ENCODE data around the gene SPG7.

Gene SPG7

GRCh38 chr16:89564476-89565255 lies 56.5 kb downstream of the SPG7 start:
- Histone ChIP-seq H3K4me2 (ENCODE audit: insufficient read depth, low read length) (no peak overlapping the region; the same call in 1 of the 2 replicates), H4K20me1 (ENCODE audit: insufficient read depth, low read length) (peaks cover 69% of the 10 kb centered on the region), H3K9ac (ENCODE audit: low read depth, low read length) (no peak overlapping the region), H3K4me3 (ENCODE audit: low read depth in 1 of 2, low read length in 2 of 2) (no peak overlapping the region), H3K9me3 (ENCODE audit: insufficient read depth, low read length, severe bottlenecking) (no peaks in the 10 kb centered on the region), H3K4me1 (ENCODE audit: insufficient read depth, low read length) (peaks cover 30% of the 10 kb centered on the region), H3K36me3 (ENCODE audit: insufficient read depth, low read length) (peaks cover 50% of the 10 kb centered on the region), H3K79me2 (ENCODE audit: insufficient read depth, low read length) (peaks cover 42% of the 10 kb centered on the region), H3K27ac (ENCODE audit: low read length) (0 out of 2 replicates have a peak overlapping the region, but pooled peaks have one; percentile 24), H2AFZ (ENCODE audit: low read depth, low read length) (no peak overlapping the region), H3K27me3 (ENCODE audit: insufficient read depth, low read length, poor library complexity) (no peaks in the 10 kb centered on the region)
- no peak for TF ChIP-seq CTCF (IDR thresholded peaks at IDR 0.05; ENCODE audit: borderline replicate concordance, extremely low read depth, low read length, poor library complexity, severe bottlenecking)
- no peak for TF ChIP-seq EZH2 (IDR thresholded peaks at IDR 0.05; ENCODE audit: borderline replicate concordance, low read depth, low read length, severe bottlenecking)
- ATAC-seq (ENCODE audit: insufficient read depth, low read depth) (0 out of 3 replicates have a peak, but pooled peaks have one; percentile 1), DNase-seq (peak; percentile 27)

- Histone ChIP-seq H3K27ac (ENCODE audit: low read length) (no peak overlapping the region), H3K9ac (ENCODE audit: low read depth, low read length) (no peak overlapping the region), H2AFZ (ENCODE audit: low read depth, low read length) (no peak overlapping the region), H3K4me1 (ENCODE audit: insufficient read depth, low read length) (peaks cover 28% of the 10 kb centered on the region), H3K79me2 (ENCODE audit: insufficient read depth, low read length) (peaks cover 38% of the 10 kb centered on the region), H3K9me3 (ENCODE audit: insufficient read depth, low read length, severe bottlenecking) (no peaks in the 10 kb centered on the region), H3K4me3 (ENCODE audit: low read depth in 1 of 2, low read length in 2 of 2) (no peak overlapping the region), H4K20me1 (ENCODE audit: insufficient read depth, low read length) (peaks cover 69% of the 10 kb centered on the region), H3K36me3 (ENCODE audit: insufficient read depth, low read length) (peaks cover 50% of the 10 kb centered on the region), H3K4me2 (ENCODE audit: insufficient read depth, low read length) (no peak overlapping the region), H3K27me3 (ENCODE audit: insufficient read depth, low read length, poor library complexity) (no peaks in the 10 kb centered on the region)
- ATAC-seq (ENCODE audit: insufficient read depth, low read depth): peak; percentile 8
- DNase-seq: no peak
- TF ChIP-seq EZH2 (IDR thresholded peaks at IDR 0.05; ENCODE audit: borderline replicate concordance, low read depth, low read length, severe bottlenecking) (no peak), CTCF (IDR thresholded peaks at IDR 0.05; ENCODE audit: borderline replicate concordance, extremely low read depth, low read length, poor library complexity, severe bottlenecking) (no peak)
Observed at GRCh38 chr16:89565256-89565505, 57.0 kb downstream of the SPG7 start.

- DNase-seq (peak; percentile 51), ATAC-seq (ENCODE audit: insufficient read depth, low read depth) (peak; percentile 34)
- peaks cover 68% of the 10 kb centered on the region for H4K20me1 ChIP-seq (ENCODE audit: insufficient read depth, low read length)
- no peak overlapping the region for H3K4me2 ChIP-seq (ENCODE audit: insufficient read depth, low read length)
- no peak overlapping the region for H3K9ac ChIP-seq (ENCODE audit: low read depth, low read length)
- H3K27me3 ChIP-seq (ENCODE audit: insufficient read depth, low read length, poor library complexity): no peaks in the 10 kb centered on the region
- H3K36me3 ChIP-seq (ENCODE audit: insufficient read depth, low read length): peaks cover 49% of the 10 kb centered on the region
- H3K27ac ChIP-seq (ENCODE audit: low read length): no peak overlapping the region
- TF ChIP-seq CTCF (IDR thresholded peaks at IDR 0.05; ENCODE audit: borderline replicate concordance, extremely low read depth, low read length, poor library complexity, severe bottlenecking) (peak; percentile 58), EZH2 (IDR thresholded peaks at IDR 0.05; ENCODE audit: borderline replicate concordance, low read depth, low read length, severe bottlenecking) (no peak)
- peaks cover 28% of the 10 kb centered on the region for H3K4me1 ChIP-seq (ENCODE audit: insufficient read depth, low read length)
- H3K79me2 ChIP-seq (ENCODE audit: insufficient read depth, low read length): peaks cover 34% of the 10 kb centered on the region
- no peak overlapping the region for H2AFZ ChIP-seq (ENCODE audit: low read depth, low read length)
- H3K4me3 ChIP-seq (ENCODE audit: low read depth in 1 of 2, low read length in 2 of 2): no peak overlapping the region
- no peaks in the 10 kb centered on the region for H3K9me3 ChIP-seq (ENCODE audit: insufficient read depth, low read length, severe bottlenecking)
Observed at GRCh38 chr16:89565506-89566372, 57.5 kb downstream of the SPG7 start.
